WERI-Rb-1 (cell line): ENCODE results near the gene BTBD17.
"Not testable (repeated sequence)": the region's sequence is repeated elsewhere in the genome, so short reads cannot be mapped to it uniquely, and the experiment has no call there.

Experiments used
- DNase-seq: peaks from one replicate; pipeline ENCODE4 v3.0.0-alpha.2; 2020
- H3K27ac ChIP-seq: fragments of 250-450 bp; sonication (Bioruptor Pico); 2 replicates; pipeline ENCODE4 v1.5.1; 2020; ENCODE audit warnings: mild to moderate bottlenecking, moderate library complexity
- H3K27me3 ChIP-seq: fragments of 250-450 bp; sonication (Bioruptor Pico); 2 replicates; pipeline ENCODE4 v1.5.1; 2021; ENCODE audit warnings: mild to moderate bottlenecking, low read depth, moderate library complexity; ENCODE audit not compliant: insufficient read depth, severe bottlenecking
- H3K36me3 ChIP-seq: fragments of 250-450 bp; sonication (Bioruptor Pico); 2 replicates; pipeline ENCODE4 v1.5.1; 2020; ENCODE audit warnings: mild to moderate bottlenecking, moderate library complexity
- H3K4me3 ChIP-seq: 2 replicates; pipeline ENCODE4 v1.5.1; 2011; ENCODE audit warnings: low read depth, mild to moderate bottlenecking, control low read depth, low read length
- H3K9me3 ChIP-seq: fragments of 250-450 bp; sonication (Bioruptor Pico); 2 replicates; pipeline ENCODE4 v1.5.1; 2021; ENCODE audit warnings: mild to moderate bottlenecking, moderate library complexity; ENCODE audit not compliant: severe bottlenecking
- CTCF ChIP-seq: IDR thresholded peaks from 2 replicates; pipeline ENCODE4 v1.5.1; 2011; ENCODE audit warnings: low read depth, mild to moderate bottlenecking, control low read depth, inconsistent platforms, low read length

BTBD17 gene

GRCh38 chr17:74361230-74362068 is at the start of gene BTBD17:
Gene BTBD17, minus strand, starts transcription at chr17:74361868. Its CDS starts 49 bp downstream, at chr17:74361819.
- Histone ChIP-seq H3K9me3 (no peaks in the 10 kb centered on the region), H3K27me3 (no peaks in the 10 kb centered on the region), H3K27ac (peak within 1 kb of the TSS; percentile 59), H3K36me3 (no peaks in the 10 kb centered on the region), H3K4me3 (peak within 1 kb of the TSS; percentile 7; the same call in 1 of the 2 replicates)
- DNase-seq: peak; percentile 95
- peak; percentile 99 for TF ChIP-seq CTCF

GRCh38 chr17:74410001-74410443 is 48.4 kb upstream of the BTBD17 start:
- Histone ChIP-seq H3K9me3 (no peaks in the 10 kb centered on the region), H3K4me3 (no peak overlapping the region), H3K27me3 (no peaks in the 10 kb centered on the region), H3K36me3 (no peaks in the 10 kb centered on the region), H3K27ac (no peak overlapping the region)
- TF ChIP-seq CTCF: no peak
- no peak for DNase-seq

- no peak for TF ChIP-seq CTCF
- no peaks in the 10 kb centered on the region for H3K36me3 ChIP-seq
- H3K27me3 ChIP-seq: no peaks in the 10 kb centered on the region
- no peak for DNase-seq
- H3K27ac ChIP-seq: no peak overlapping the region
- no peak overlapping the region for H3K4me3 ChIP-seq
- no peaks in the 10 kb centered on the region for H3K9me3 ChIP-seq
These were observed 47.1 kb upstream of the BTBD17 start for GRCh38 chr17:74408815-74409214.

GRCh38 chr17:74408262-74408661 is 46.6 kb upstream of the BTBD17 start:
- Histone ChIP-seq H3K27ac (no peak overlapping the region), H3K4me3 (no peak overlapping the region), H3K9me3 (no peaks in the 10 kb centered on the region), H3K36me3 (no peaks in the 10 kb centered on the region), H3K27me3 (no peaks in the 10 kb centered on the region)
- peak; percentile 44 for DNase-seq
- TF ChIP-seq CTCF: peak; percentile 56

- Histone ChIP-seq H3K9me3 (no peaks in the 10 kb centered on the region), H3K36me3 (no peaks in the 10 kb centered on the region), H3K27ac (no peak overlapping the region), H3K27me3 (no peaks in the 10 kb centered on the region), H3K4me3 (no peak overlapping the region)
- no peak for DNase-seq
- no peak for TF ChIP-seq CTCF
These were observed 45.7 kb upstream of the BTBD17 start for GRCh38 chr17:74407384-74407783.

GRCh38 chr17:74405311-74405710 is 43.6 kb upstream of the BTBD17 start:
- H3K4me3 ChIP-seq, H3K27me3 ChIP-seq, DNase-seq, H3K9me3 ChIP-seq, H3K36me3 ChIP-seq, H3K27ac ChIP-seq: not testable (repeated sequence)
